Loucy (cell line): Measurements from ENCODE around the gene DYNLT3.

Source experiments
- H2AFZ ChIP-seq: fragments of 200-600 bp; sonication (generic); 2 replicates; pipeline ENCODE4 v1.6.0; 2016; ENCODE audit warnings: antibody characterized with exemption, mild to moderate bottlenecking, low read length, moderate library complexity
- H3F3A ChIP-seq: fragments of 200-600 bp; 2 replicates; pipeline ENCODE4 v1.6.0; 2016; ENCODE audit warnings: antibody characterized with exemption, low read depth, mild to moderate bottlenecking
- H3K27me3 ChIP-seq: fragments of 200-600 bp; sonication (generic); 2 replicates; pipeline ENCODE4 v1.6.1; 2014; ENCODE audit warnings: low read length, mild to moderate bottlenecking; ENCODE audit not compliant: insufficient read depth, poor library complexity, severe bottlenecking
- H3K36me3 ChIP-seq: fragments of 200-600 bp; sonication (generic); 2 replicates; pipeline ENCODE4 v1.6.1; 2016; ENCODE audit warnings: low read length; ENCODE audit not compliant: insufficient read depth
- H3K4me1 ChIP-seq: fragments of 200-600 bp; sonication (generic); 2 replicates; pipeline ENCODE4 v1.5.1; 2014; ENCODE audit warnings: low read length, mild to moderate bottlenecking; ENCODE audit not compliant: insufficient read depth, poor library complexity, severe bottlenecking
- H3K4me2 ChIP-seq: fragments of 200-600 bp; sonication (generic); 2 replicates; pipeline ENCODE4 v1.6.0; 2014; ENCODE audit warnings: antibody characterized with exemption, low read length, low read depth, mild to moderate bottlenecking; ENCODE audit not compliant: poor library complexity, severe bottlenecking
- H3K4me3 ChIP-seq: fragments of 200-600 bp; sonication (generic); 2 replicates; pipeline ENCODE4 v1.5.1; 2014; ENCODE audit warnings: low read length, mild to moderate bottlenecking, mixed read lengths; ENCODE audit not compliant: poor library complexity, severe bottlenecking
- H3K79me2 ChIP-seq: fragments of 200-600 bp; sonication (generic); 2 replicates; pipeline ENCODE4 v1.6.1; 2014; ENCODE audit warnings: low read length; ENCODE audit not compliant: insufficient read depth
- H3K9ac ChIP-seq: fragments of 200-600 bp; sonication (generic); 2 replicates; pipeline ENCODE4 v1.6.0; 2014; ENCODE audit warnings: mild to moderate bottlenecking, low read depth, low read length, moderate library complexity; ENCODE audit not compliant: poor library complexity, severe bottlenecking
- H3K9me2 ChIP-seq: fragments of 200-600 bp; sonication (generic); replicated peaks from 2 replicates; pipeline ENCODE4 v1.6.1; 2016; ENCODE audit warnings: low read depth, low read length, mixed read lengths
- H3K9me3 ChIP-seq: fragments of 200-600 bp; sonication (generic); 2 replicates; pipeline ENCODE4 v1.6.1; 2014; ENCODE audit warnings: mild to moderate bottlenecking, antibody characterized with exemption, low read length, low read depth; ENCODE audit not compliant: insufficient read depth
- H4K20me1 ChIP-seq: fragments of 200-600 bp; sonication (generic); 2 replicates; pipeline ENCODE4 v1.6.0; 2014; ENCODE audit warnings: antibody characterized with exemption, low read length, mild to moderate bottlenecking; ENCODE audit not compliant: insufficient read depth, poor library complexity, severe bottlenecking
- CTCF ChIP-seq: fragments of 200-600 bp; sonication (generic); conservative IDR thresholded peaks from 2 replicates; pipeline ENCODE4 v1.5.1; 2014; ENCODE audit warnings: mild to moderate bottlenecking, antibody characterized with exemption, low read length
- EZH2phosphoT487 ChIP-seq: fragments of 200-600 bp; IDR thresholded peaks from 2 replicates; pipeline ENCODE4 v1.6.1; 2018; ENCODE audit warnings: antibody characterized with exemption, mild to moderate bottlenecking, moderate library complexity, borderline replicate concordance

DYNLT3 gene

GRCh38 chrX:37862851-37863250, 15.5 kb upstream of the DYNLT3 start:
- TF ChIP-seq CTCF (no peak), EZH2phosphoT487 (no peak)
- Histone ChIP-seq H3K4me1 (no peaks in the 10 kb centered on the region), H3K4me3 (no peak overlapping the region), H3K4me2 (no peak overlapping the region), H3K9me2 (no peaks in the 10 kb centered on the region), H3K79me2 (no peaks in the 10 kb centered on the region), H3K9ac (no peak overlapping the region), H3K36me3 (no peaks in the 10 kb centered on the region), H3K9me3 (no peaks in the 10 kb centered on the region), H3F3A (no peaks in the 10 kb centered on the region), H2AFZ (no peak overlapping the region), H4K20me1 (no peaks in the 10 kb centered on the region), H3K27me3 (no peaks in the 10 kb centered on the region)

- no peaks in the 10 kb centered on the region for H4K20me1 ChIP-seq
- H3K9me2 ChIP-seq, result no peaks in the 10 kb centered on the region
- no peaks in the 10 kb centered on the region for H3K9me3 ChIP-seq
- no peaks in the 10 kb centered on the region for H3K79me2 ChIP-seq
- no peaks in the 10 kb centered on the region for H3K4me1 ChIP-seq
- H2AFZ ChIP-seq, result no peak overlapping the region
- H3K9ac ChIP-seq, result no peak overlapping the region
- H3K4me3 ChIP-seq, result no peak overlapping the region
- no peak for TF ChIP-seq CTCF
- TF ChIP-seq EZH2phosphoT487, result no peak
- no peaks in the 10 kb centered on the region for H3K27me3 ChIP-seq
- H3K4me2 ChIP-seq, result no peak overlapping the region
- no peaks in the 10 kb centered on the region for H3K36me3 ChIP-seq
- no peaks in the 10 kb centered on the region for H3F3A ChIP-seq
Observed at GRCh38 chrX:37860721-37861120, 13.3 kb upstream of the DYNLT3 start.

GRCh38 chrX:37854748-37855147, 7.4 kb upstream of the DYNLT3 start:
- no peaks in the 10 kb centered on the region for H3K4me1 ChIP-seq
- H3K4me3 ChIP-seq, result no peak overlapping the region
- no peak overlapping the region for H2AFZ ChIP-seq
- H3K79me2 ChIP-seq, result no peaks in the 10 kb centered on the region
- H3K4me2 ChIP-seq, result no peak overlapping the region
- no peaks in the 10 kb centered on the region for H3K27me3 ChIP-seq
- no peaks in the 10 kb centered on the region for H3K9me3 ChIP-seq
- H3K9ac ChIP-seq, result no peak overlapping the region
- TF ChIP-seq EZH2phosphoT487 (no peak), CTCF (no peak)
- no peaks in the 10 kb centered on the region for H4K20me1 ChIP-seq
- no peaks in the 10 kb centered on the region for H3K9me2 ChIP-seq
- H3K36me3 ChIP-seq, result no peaks in the 10 kb centered on the region
- H3F3A ChIP-seq, result no peaks in the 10 kb centered on the region
